Measurements from ENCODE around the gene KRT8. TPM values are rescaled to one million over a fixed set of nuclear protein-coding genes. Genes with fewer than 3 reads are reported as not detected.
A peak's percentile ranks its signal among the peaks of the same experiment; 100 is the strongest.
"Not testable (repeated sequence)": the region's sequence is repeated elsewhere in the genome, so short reads cannot be mapped to it uniquely, and the experiment has no call there.

KRT8 gene
- not detected for total RNA-seq

GRCh38 chr12:52904509-52905300, at the start of gene KRT8:
Gene KRT8 (minus strand): TSS chr12:52905076. CDS start chr12:52904981, 95 bp downstream.
- H3K36me3 Mint-ChIP-seq (ENCODE audit: low read depth): not testable (repeated sequence)
- CTCF ChIA-PET: interaction anchor here (1.4 to 2.2 kb wide), 3 partner anchors 20 to 76 kb away, joined by 5 to 11 read pairs (median 7); no protein-coding TSS in a partner anchor

GRCh38 chr12:52953181-52953841, 48.4 kb upstream of the KRT8 start:
- CTCF ChIA-PET: interaction anchor here (1.0 kb wide), 1 partner anchor 27 kb away, joined by 4 read pairs; no protein-coding TSS in a partner anchor
- Mint-ChIP-seq H3K36me3 (ENCODE audit: low read depth) (no peaks in the 10 kb centered on the region), H3K27ac (no peak overlapping the region), H3K9me3 (ENCODE audit: insufficient read depth) (no peaks in the 10 kb centered on the region), H3K27me3 (ENCODE audit: low read depth) (no peaks in the 10 kb centered on the region), H3K4me3 (no peak overlapping the region), H3K4me1 (ENCODE audit: low read depth) (peaks cover 5% of the 10 kb centered on the region)
- DNase-seq: no peak
- POLR2A ChIA-PET: no interaction called here
- no peak for ATAC-seq

More at GRCh38 chr12:52904509-52905300, at the start of gene KRT8:
- H3K27me3 Mint-ChIP-seq (ENCODE audit: low read depth); DNase-seq; POLR2A ChIA-PET; H3K9me3 Mint-ChIP-seq (ENCODE audit: insufficient read depth); ATAC-seq; H3K27ac Mint-ChIP-seq: not testable (repeated sequence)
- peaks cover 14% of the 10 kb centered on the region for H3K4me1 Mint-ChIP-seq (ENCODE audit: low read depth)
- peak within 1 kb of the TSS; percentile 21 for H3K4me3 Mint-ChIP-seq

GRCh38 chr12:52952076-52952801, 47.4 kb upstream of the KRT8 start:
- POLR2A ChIA-PET: no interaction called here

GRCh38 chr12:52951640-52952039, 46.8 kb upstream of the KRT8 start:
- DNase-seq (no peak), ATAC-seq (no peak)
- H3K4me3 Mint-ChIP-seq: no peak overlapping the region
- POLR2A ChIA-PET: no interaction called here
- CTCF ChIA-PET: interaction anchor here (1.2 to 2.7 kb wide), 6 partner anchors 9 to 71 kb away, joined by 3 to 20 read pairs (median 5); no protein-coding TSS in a partner anchor
- H3K9me3 Mint-ChIP-seq (ENCODE audit: insufficient read depth): no peaks in the 10 kb centered on the region
- H3K4me1 Mint-ChIP-seq (ENCODE audit: low read depth): peaks cover 2% of the 10 kb centered on the region
- no peaks in the 10 kb centered on the region for H3K27me3 Mint-ChIP-seq (ENCODE audit: low read depth)
- no peak overlapping the region for H3K27ac Mint-ChIP-seq
- H3K36me3 Mint-ChIP-seq (ENCODE audit: low read depth): no peaks in the 10 kb centered on the region

More at GRCh38 chr12:52952076-52952801, 47.4 kb upstream of the KRT8 start:
- no peak overlapping the region for H3K27ac Mint-ChIP-seq
- ATAC-seq (no peak), DNase-seq (no peak)
- H3K9me3 Mint-ChIP-seq (ENCODE audit: insufficient read depth): no peaks in the 10 kb centered on the region
- no peaks in the 10 kb centered on the region for H3K27me3 Mint-ChIP-seq (ENCODE audit: low read depth)
- no peaks in the 10 kb centered on the region for H3K36me3 Mint-ChIP-seq (ENCODE audit: low read depth)
- CTCF ChIA-PET: interaction anchor here (1.2 to 2.7 kb wide), 6 partner anchors 10 to 72 kb away, joined by 3 to 20 read pairs (median 5); no protein-coding TSS in a partner anchor
- H3K4me3 Mint-ChIP-seq: no peak overlapping the region
- peaks cover 5% of the 10 kb centered on the region for H3K4me1 Mint-ChIP-seq (ENCODE audit: low read depth)

GRCh38 chr12:52951126-52951525, 46.2 kb upstream of the KRT8 start:
- Mint-ChIP-seq H3K27me3 (ENCODE audit: low read depth) (no peaks in the 10 kb centered on the region), H3K4me1 (ENCODE audit: low read depth) (peaks cover 2% of the 10 kb centered on the region), H3K9me3 (ENCODE audit: insufficient read depth) (no peaks in the 10 kb centered on the region), H3K36me3 (ENCODE audit: low read depth) (no peaks in the 10 kb centered on the region), H3K27ac (no peak overlapping the region), H3K4me3 (no peak overlapping the region)
- POLR2A ChIA-PET: no interaction called here
- DNase-seq (no peak), ATAC-seq (no peak)
- CTCF ChIA-PET: interaction anchor here (1.3 to 2.7 kb wide), 4 partner anchors 18 to 71 kb away, joined by 3 to 20 read pairs (median 9); no protein-coding TSS in a partner anchor

- POLR2A ChIA-PET: no interaction called here
- CTCF ChIA-PET: interaction anchor here (1.0 to 2.7 kb wide), 3 partner anchors 30 to 70 kb away, joined by 3 to 20 read pairs (median 7); no protein-coding TSS in a partner anchor
Observed at GRCh38 chr12:52950553-52950952, 45.7 kb upstream of the KRT8 start.

GRCh38 chr12:52949413-52950331, 44.8 kb upstream of the KRT8 start:
- Mint-ChIP-seq H3K27me3 (ENCODE audit: low read depth) (no peaks in the 10 kb centered on the region), H3K9me3 (ENCODE audit: insufficient read depth) (no peaks in the 10 kb centered on the region), H3K36me3 (ENCODE audit: low read depth) (no peaks in the 10 kb centered on the region), H3K4me1 (ENCODE audit: low read depth) (peaks cover 2% of the 10 kb centered on the region), H3K4me3 (peak overlapping the region; percentile 62), H3K27ac (no peak overlapping the region)
- POLR2A ChIA-PET: interaction anchor here (0.7 kb wide), 1 partner anchor 199 kb away, joined by 3 read pairs; no protein-coding TSS in a partner anchor
- DNase-seq: no peak
- CTCF ChIA-PET: interaction anchor here (1.0 to 2.5 kb wide), 2 partner anchors 31 to 65 kb away, joined by 3 to 11 read pairs; no protein-coding TSS in a partner anchor
- no peak for ATAC-seq

More at GRCh38 chr12:52950553-52950952, 45.7 kb upstream of the KRT8 start:
- H3K4me1 Mint-ChIP-seq (ENCODE audit: low read depth): peaks cover 2% of the 10 kb centered on the region
- H3K36me3 Mint-ChIP-seq (ENCODE audit: low read depth): no peaks in the 10 kb centered on the region
- no peaks in the 10 kb centered on the region for H3K9me3 Mint-ChIP-seq (ENCODE audit: insufficient read depth)
- H3K4me3 Mint-ChIP-seq: no peak overlapping the region
- no peak for ATAC-seq
- DNase-seq: no peak
- no peak overlapping the region for H3K27ac Mint-ChIP-seq
- H3K27me3 Mint-ChIP-seq (ENCODE audit: low read depth): no peaks in the 10 kb centered on the region

- H3K4me3 Mint-ChIP-seq: peak overlapping the region; percentile 80
- peaks cover 4% of the 10 kb centered on the region for H3K27me3 Mint-ChIP-seq (ENCODE audit: low read depth)
- no peaks in the 10 kb centered on the region for H3K36me3 Mint-ChIP-seq (ENCODE audit: low read depth)
- ChIA-PET POLR2A (no interaction called here), CTCF (interaction anchor here (2.5 kb wide), 1 partner anchor 63 kb away, joined by 11 read pairs; no protein-coding TSS in a partner anchor)
- H3K9me3 Mint-ChIP-seq (ENCODE audit: insufficient read depth): no peaks in the 10 kb centered on the region
- ATAC-seq (no peak), DNase-seq (no peak)
- H3K27ac Mint-ChIP-seq: no peak overlapping the region
- peaks cover 2% of the 10 kb centered on the region for H3K4me1 Mint-ChIP-seq (ENCODE audit: low read depth)
Observed at GRCh38 chr12:52947738-52948423, 43.0 kb upstream of the KRT8 start.

- DNase-seq (no peak), ATAC-seq (no peak)
- peaks cover 10% of the 10 kb centered on the region for H3K27me3 Mint-ChIP-seq (ENCODE audit: low read depth)
- no peaks in the 10 kb centered on the region for H3K36me3 Mint-ChIP-seq (ENCODE audit: low read depth)
- CTCF ChIA-PET: interaction anchor here (2.5 kb wide), 1 partner anchor 62 kb away, joined by 11 read pairs; no protein-coding TSS in a partner anchor
- POLR2A ChIA-PET: no interaction called here
- H3K4me3 Mint-ChIP-seq: no peak overlapping the region
- no peak overlapping the region for H3K27ac Mint-ChIP-seq
- no peaks in the 10 kb centered on the region for H3K9me3 Mint-ChIP-seq (ENCODE audit: insufficient read depth)
- H3K4me1 Mint-ChIP-seq (ENCODE audit: low read depth): peaks cover 2% of the 10 kb centered on the region
Observed at GRCh38 chr12:52946797-52947547, 42.1 kb upstream of the KRT8 start.

GRCh38 chr12:52946334-52946733, 41.5 kb upstream of the KRT8 start:
- ATAC-seq: no peak
- Mint-ChIP-seq H3K27me3 (ENCODE audit: low read depth) (peaks cover 10% of the 10 kb centered on the region), H3K36me3 (ENCODE audit: low read depth) (no peaks in the 10 kb centered on the region), H3K4me1 (ENCODE audit: low read depth) (peaks cover 2% of the 10 kb centered on the region), H3K27ac (no peak overlapping the region), H3K4me3 (no peak overlapping the region), H3K9me3 (ENCODE audit: insufficient read depth) (no peaks in the 10 kb centered on the region)
- POLR2A ChIA-PET: no interaction called here
- no peak for DNase-seq
- CTCF ChIA-PET: no interaction called here

All from activated CD8-positive, alpha-beta T cell treated with anti-CD3 and anti-CD28 coated beads, Interleukin-2, amount 10 ng/mL, durations not matched to agents 7 days and 5 days (primary cell).